Caki2 (cell line): ENCODE data around the gene CYLD. TPM values are rescaled to one million over a fixed set of nuclear protein-coding genes. Genes with fewer than 3 reads are reported as not detected.

ENCODE experiments used
- DNase-seq: peaks from one replicate; pipeline ENCODE4 v3.0.0-alpha.2; 2015; ENCODE audit warnings: low read depth
- in situ Hi-C: cut with HindIII; loops from 2 replicates; pipeline ENCODE4 v1.10.0; 2016; ENCODE audit warnings: low sequenced_read_pairs, low pct_unique_long_range_greater_than_20kb, mixed read lengths
- total RNA-seq: library from RNA; depleted of rRNA; stranded (reverse); fragments of >200 nt; shearing (Covaris generic); gene quantifications from 2 replicates; pipeline ENCODE4 v1.2.3, GENCODE V29; 2014; ENCODE audit warnings: low replicate concordance; rRNA removed

CYLD gene
- total RNA-seq, 1 experiment from 2014 or later, result 6.2 TPM

DNA sequence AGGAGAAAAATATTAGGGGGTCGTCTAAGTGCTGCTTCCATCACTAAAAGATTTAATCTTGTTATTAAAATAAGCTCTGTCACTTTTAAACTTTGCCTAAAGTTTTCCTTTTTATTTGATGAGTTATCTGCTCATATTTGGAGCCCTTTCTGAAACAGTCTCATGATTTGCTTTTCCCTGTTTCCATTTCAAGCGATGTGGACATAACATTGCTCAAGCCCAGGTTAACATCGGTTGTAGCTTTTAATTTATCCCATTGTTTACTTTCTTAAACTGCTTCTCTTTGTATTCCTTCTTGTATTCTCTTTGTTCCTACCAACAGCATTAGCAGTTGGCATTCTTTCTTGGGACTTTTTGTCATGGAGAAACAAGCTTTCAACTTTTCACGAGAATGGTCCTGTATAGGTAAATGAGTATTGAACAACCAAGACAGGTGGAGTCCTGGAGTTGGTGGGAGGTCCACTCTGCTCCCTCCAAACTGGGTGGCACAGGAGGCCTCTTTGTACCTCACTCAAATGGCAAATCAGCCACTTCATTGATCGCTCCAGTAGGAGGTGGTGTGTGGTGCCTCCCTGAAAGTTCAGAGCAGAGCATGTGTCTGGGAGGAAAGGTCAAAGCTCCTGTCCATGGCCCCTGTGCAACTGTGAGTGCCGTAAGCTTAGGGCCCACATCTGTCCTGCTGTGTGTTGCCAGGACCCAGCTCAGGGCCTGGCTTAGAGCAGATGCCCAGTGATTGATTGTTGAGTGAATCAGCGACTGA is 107.0 kb downstream of the CYLD start:
- DNase-seq, result no peak
- in situ Hi-C loops, result no loop called here

Other genes with a start within 250 kb of the CYLD start
- under 0.01 TPM in 1 of 2 replicates, not detected in the other for gene NKD1, start 193.7 kb upstream of the CYLD start, total RNA-seq
- gene SNX20, start 60.8 kb upstream of the CYLD start, total RNA-seq, result not detected in 2 replicates
- gene NOD2, start 48.5 kb upstream of the CYLD start, total RNA-seq, result not detected in 2 replicates